ENCODE data around the gene TOP3B.
"Not testable (repeated sequence)": the region's sequence is repeated elsewhere in the genome, so short reads cannot be mapped to it uniquely, and the experiment has no call there.

Gene TOP3B

GRCh38 chr22:21917959-21918261 is 64.7 kb downstream of the TOP3B start:
- no peaks in the 10 kb centered on the region for H3K9me3 ChIP-seq (ENCODE audit: insufficient read depth, low read depth, low read length)
- H3K36me3 ChIP-seq (ENCODE audit: insufficient read depth, low read length): no peaks in the 10 kb centered on the region
- WGBS: 83% methylated on average over 6 of the region's 6 CpGs
- H3K27me3 ChIP-seq (ENCODE audit: insufficient read depth, low read length): no peaks in the 10 kb centered on the region
- peaks cover 43% of the 10 kb centered on the region for H3K4me1 ChIP-seq (ENCODE audit: insufficient read depth, low read length)
- H3K9ac ChIP-seq (ENCODE audit: low read depth, low read length): no peak overlapping the region
- no peak overlapping the region for H3K4me3 ChIP-seq (ENCODE audit: low read length)
- no peak overlapping the region for H3K27ac ChIP-seq (ENCODE audit: low read depth, low read length)

- Histone ChIP-seq H3K4me3 (ENCODE audit: low read length) (no peak overlapping the region), H3K9ac (ENCODE audit: low read depth, low read length) (no peak overlapping the region), H3K27me3 (ENCODE audit: insufficient read depth, low read length) (no peaks in the 10 kb centered on the region), H3K4me1 (ENCODE audit: insufficient read depth, low read length) (peaks cover 40% of the 10 kb centered on the region), H3K9me3 (ENCODE audit: insufficient read depth, low read depth, low read length) (no peaks in the 10 kb centered on the region), H3K27ac (ENCODE audit: low read depth, low read length) (0 out of 2 replicates have a peak overlapping the region, but pooled peaks have one; percentile 30), H3K36me3 (ENCODE audit: insufficient read depth, low read length) (no peaks in the 10 kb centered on the region)
- 64% methylated on average over 17 of the region's 17 CpGs for WGBS
These were observed 65.2 kb downstream of the TOP3B start for GRCh38 chr22:21917181-21917958.

- no peaks in the 10 kb centered on the region for H3K36me3 ChIP-seq (ENCODE audit: insufficient read depth, low read length)
- H3K9ac ChIP-seq (ENCODE audit: low read depth, low read length): no peak overlapping the region
- no peak overlapping the region for H3K27ac ChIP-seq (ENCODE audit: low read depth, low read length)
- no peak overlapping the region for H3K4me3 ChIP-seq (ENCODE audit: low read length)
- WGBS: 85% methylated on average over 4 of the region's 4 CpGs
- no peaks in the 10 kb centered on the region for H3K27me3 ChIP-seq (ENCODE audit: insufficient read depth, low read length)
- peaks cover 30% of the 10 kb centered on the region for H3K4me1 ChIP-seq (ENCODE audit: insufficient read depth, low read length)
- H3K9me3 ChIP-seq (ENCODE audit: insufficient read depth, low read depth, low read length): no peaks in the 10 kb centered on the region
These were observed 66.2 kb downstream of the TOP3B start for GRCh38 chr22:21916309-21916918.

GRCh38 chr22:21915624-21916308 is 66.8 kb downstream of the TOP3B start:
- Histone ChIP-seq H3K4me1 (ENCODE audit: insufficient read depth, low read length) (peaks cover 25% of the 10 kb centered on the region), H3K36me3 (ENCODE audit: insufficient read depth, low read length) (no peaks in the 10 kb centered on the region), H3K4me3 (ENCODE audit: low read length) (no peak overlapping the region), H3K27me3 (ENCODE audit: insufficient read depth, low read length) (no peaks in the 10 kb centered on the region), H3K9ac (ENCODE audit: low read depth, low read length) (no peak overlapping the region), H3K27ac (ENCODE audit: low read depth, low read length) (no peak overlapping the region), H3K9me3 (ENCODE audit: insufficient read depth, low read depth, low read length) (no peaks in the 10 kb centered on the region)
- WGBS: 91% methylated on average over 4 of the region's 4 CpGs

GRCh38 chr22:21914033-21914642 is 68.4 kb downstream of the TOP3B start:
- not testable (repeated sequence) for H3K27me3 ChIP-seq (ENCODE audit: insufficient read depth, low read length); H3K9me3 ChIP-seq (ENCODE audit: insufficient read depth, low read depth, low read length); H3K36me3 ChIP-seq (ENCODE audit: insufficient read depth, low read length); H3K27ac ChIP-seq (ENCODE audit: low read depth, low read length); H3K9ac ChIP-seq (ENCODE audit: low read depth, low read length); H3K4me3 ChIP-seq (ENCODE audit: low read length)
- WGBS: 96% methylated on average over 6 of the region's 8 CpGs
- H3K4me1 ChIP-seq (ENCODE audit: insufficient read depth, low read length): peaks cover 11% of the 10 kb centered on the region

- H3K4me3 ChIP-seq (ENCODE audit: low read length); H3K36me3 ChIP-seq (ENCODE audit: insufficient read depth, low read length); H3K27ac ChIP-seq (ENCODE audit: low read depth, low read length); H3K9me3 ChIP-seq (ENCODE audit: insufficient read depth, low read depth, low read length); H3K9ac ChIP-seq (ENCODE audit: low read depth, low read length); H3K4me1 ChIP-seq (ENCODE audit: insufficient read depth, low read length); H3K27me3 ChIP-seq (ENCODE audit: insufficient read depth, low read length): not testable (repeated sequence)
- 95% methylated on average over 4 of the region's 4 CpGs for WGBS
These were observed 72.2 kb downstream of the TOP3B start for GRCh38 chr22:21910367-21910766.

- 87% methylated on average over 2 of the region's 2 CpGs for WGBS
- H3K9me3 ChIP-seq (ENCODE audit: insufficient read depth, low read depth, low read length): no peaks in the 10 kb centered on the region
- no peaks in the 10 kb centered on the region for H3K36me3 ChIP-seq (ENCODE audit: insufficient read depth, low read length)
- no peak overlapping the region for H3K4me3 ChIP-seq (ENCODE audit: low read length)
- H3K9ac ChIP-seq (ENCODE audit: low read depth, low read length): no peak overlapping the region
- H3K27me3 ChIP-seq (ENCODE audit: insufficient read depth, low read length): no peaks in the 10 kb centered on the region
- no peak overlapping the region for H3K27ac ChIP-seq (ENCODE audit: low read depth, low read length)
- H3K4me1 ChIP-seq (ENCODE audit: insufficient read depth, low read length): no peaks in the 10 kb centered on the region
These were observed 72.7 kb downstream of the TOP3B start for GRCh38 chr22:21909871-21910270.

GRCh38 chr22:21907638-21908522 is 74.7 kb downstream of the TOP3B start:
- Histone ChIP-seq H3K4me3 (ENCODE audit: low read length) (no peak overlapping the region), H3K9me3 (ENCODE audit: insufficient read depth, low read depth, low read length) (no peaks in the 10 kb centered on the region), H3K27me3 (ENCODE audit: insufficient read depth, low read length) (no peaks in the 10 kb centered on the region), H3K27ac (ENCODE audit: low read depth, low read length) (no peak overlapping the region), H3K4me1 (ENCODE audit: insufficient read depth, low read length) (no peaks in the 10 kb centered on the region), H3K9ac (ENCODE audit: low read depth, low read length) (no peak overlapping the region), H3K36me3 (ENCODE audit: insufficient read depth, low read length) (no peaks in the 10 kb centered on the region)
- WGBS: 91% methylated on average over 7 of the region's 7 CpGs

All from HUES64 (cell line).